H1 (cell line): ENCODE measurements around the gene AGTR1.

ENCODE experiments used
- BACH1 ChIP-seq: IDR thresholded peaks from 2 replicates; pipeline ENCODE4 v1.6.1; 2012; ENCODE audit warnings: low read length, improper control_type of control experiment
- BCL11A ChIP-seq, 2 experiments: IDR thresholded peaks; one replicate each; pipeline ENCODE4 v1.6.1; 2011; ENCODE audit warnings: low read depth in 2 of 2, low read length in 2 of 2, mild to moderate bottlenecking in 2 of 2
- CHD2 ChIP-seq: IDR thresholded peaks from 2 replicates; pipeline ENCODE4 v1.6.1; 2012; ENCODE audit warnings: low read length, improper control_type of control experiment
- CREB1 ChIP-seq: IDR thresholded peaks from 2 replicates; pipeline ENCODE4 v1.6.1; 2012; ENCODE audit warnings: inconsistent platforms
- CTCF ChIP-seq, 3 experiments: IDR thresholded peaks; 1 replicate in 2 of 3; 2 replicates in 1 of 3; pipeline versions ENCODE4 v1.5.1 to v1.6.1; 2011; ENCODE audit warnings: low read length in 3 of 3, mild to moderate bottlenecking in 3 of 3, inconsistent platforms in 2 of 3, low read depth in 1 of 3, moderate library complexity in 1 of 3; ENCODE audit not compliant: insufficient read depth in 1 of 3; ENCODE audit errors: control extremely low read depth in 1 of 3
- EP300 ChIP-seq, 2 experiments: IDR thresholded peaks; 1 replicate in 1 of 2; 2 replicates in 1 of 2; pipeline ENCODE4 v1.6.1; 2011 to 2012; ENCODE audit warnings: low read depth in 2 of 2, low read length in 2 of 2, mild to moderate bottlenecking in 2 of 2, borderline replicate concordance in 1 of 2, inconsistent platforms in 1 of 2, moderate library complexity in 1 of 2
- EZH2 ChIP-seq: fragments of 200-600 bp; sonication (generic); IDR thresholded peaks from 2 replicates; pipeline ENCODE4 v1.7.1; 2012; ENCODE audit warnings: low read depth, mild to moderate bottlenecking, moderate library complexity, low read length, inconsistent platforms; ENCODE audit not compliant: severe bottlenecking
- KDM1A ChIP-seq: fragments of 200-600, 300-600 bp; sonication (generic); IDR thresholded peaks from 2 replicates; pipeline ENCODE4 v1.7.1; 2016; ENCODE audit warnings: mild to moderate bottlenecking, low read length, borderline replicate concordance
- POLR2A ChIP-seq, 2 experiments: IDR thresholded peaks; 1 replicate in 1 of 2; 2 replicates in 1 of 2; pipeline ENCODE4 v1.6.1; 2011; ENCODE audit warnings: low read depth in 2 of 2, low read length in 2 of 2, mild to moderate bottlenecking in 2 of 2; ENCODE audit errors: control extremely low read depth in 1 of 2
- POLR2AphosphoS5 ChIP-seq: IDR thresholded peaks from 2 replicates; pipeline ENCODE4 v1.6.1; 2011; ENCODE audit warnings: low read depth, low read length
- SUZ12 ChIP-seq: fragments of 200-600 bp; sonication (generic); IDR thresholded peaks from 2 replicates; pipeline ENCODE4 v1.6.1; 2012; ENCODE audit warnings: mild to moderate bottlenecking, inconsistent platforms, low read length, moderate library complexity, mixed read lengths
- YY1 ChIP-seq: IDR thresholded peaks from 2 replicates; pipeline ENCODE4 v1.6.1; 2011; ENCODE audit warnings: low read depth, mild to moderate bottlenecking, low read length

GRCh38 chr3:148790370-148790769, 92.7 kb downstream of the AGTR1 start:
- TF ChIP-seq POLR2A (IDR thresholded peaks at IDR 0.05; ENCODE audit: control extremely low read depth in 1 of 2, low read depth in 2 of 2, low read length in 2 of 2) = no peak
- no peak for TF ChIP-seq CTCF (IDR thresholded peaks at IDR 0.05; ENCODE audit: control extremely low read depth in 1 of 3, insufficient read depth in 1 of 3, low read depth in 1 of 3, low read length in 3 of 3)
- no peak for TF ChIP-seq POLR2AphosphoS5
- TF ChIP-seq YY1 = no peak
- no peak for TF ChIP-seq BACH1
- no peak for TF ChIP-seq KDM1A
- no peak for TF ChIP-seq EZH2
- TF ChIP-seq BCL11A (IDR thresholded peaks at IDR 0.05; ENCODE audit: low read depth in 2 of 2, low read length in 2 of 2) = no peak
- TF ChIP-seq SUZ12 = no peak
- TF ChIP-seq CREB1 = no peak
- no peak for TF ChIP-seq CHD2
- no peak for TF ChIP-seq EP300 (IDR thresholded peaks at IDR 0.05; ENCODE audit: borderline replicate concordance in 1 of 2, low read depth in 2 of 2, low read length in 2 of 2)
